SK-N-MC (cell line): Measurements from ENCODE around the gene RBKS.
"Not testable (repeated sequence)": the region's sequence is repeated elsewhere in the genome, so short reads cannot be mapped to it uniquely, and the experiment has no call there.

Experiments used
- DNase-seq: peaks from one replicate; pipeline ENCODE4 v3.0.0-alpha.2; 2011; ENCODE audit warnings: low read depth, low spot score
- H3K27ac ChIP-seq: fragments of 200-600 bp; sonication (generic); 2 replicates; pipeline ENCODE4 v1.5.1; 2016; ENCODE audit warnings: mixed run types
- H3K36me3 ChIP-seq: fragments of 200-600 bp; sonication (generic); 2 replicates; pipeline ENCODE4 v1.6.1; 2017; ENCODE audit warnings: antibody characterized with exemption, low read length, mixed read lengths; ENCODE audit not compliant: insufficient read depth
- H3K4me3 ChIP-seq: fragments of 200-600 bp; sonication (generic); 2 replicates; pipeline ENCODE4 v1.5.1; 2016
- H3K9ac ChIP-seq: fragments of 200-600 bp; sonication (generic); 2 replicates; pipeline ENCODE4 v1.8.0; 2017; ENCODE audit warnings: mixed run types, mixed read lengths; ENCODE audit not compliant: insufficient read length
- H3K9me3 ChIP-seq: fragments of 200-600 bp; sonication (generic); 2 replicates; pipeline ENCODE4 v1.6.1; 2017; ENCODE audit warnings: low read depth, mild to moderate bottlenecking, antibody characterized with exemption, low read length, moderate library complexity, mixed read lengths
- EZH2 ChIP-seq: fragments of 200-600 bp; sonication (generic); IDR thresholded peaks from one replicate; pipeline ENCODE4 v1.6.1; 2017; ENCODE audit warnings: antibody characterized with exemption
- FOXP2 ChIP-seq: optimal IDR thresholded peaks from 2 replicates; pipeline ENCODE3; 2011; ENCODE audit warnings: mild to moderate bottlenecking, moderate library complexity; ENCODE audit not compliant: insufficient read depth; ENCODE audit errors: extremely low read length, control extremely low read depth
- POLR2AphosphoS5 ChIP-seq: IDR thresholded peaks from 2 replicates; pipeline ENCODE4 v1.6.1; 2012; ENCODE audit warnings: mild to moderate bottlenecking, low read depth, low read length, borderline replicate concordance

The RBKS gene

DNA sequence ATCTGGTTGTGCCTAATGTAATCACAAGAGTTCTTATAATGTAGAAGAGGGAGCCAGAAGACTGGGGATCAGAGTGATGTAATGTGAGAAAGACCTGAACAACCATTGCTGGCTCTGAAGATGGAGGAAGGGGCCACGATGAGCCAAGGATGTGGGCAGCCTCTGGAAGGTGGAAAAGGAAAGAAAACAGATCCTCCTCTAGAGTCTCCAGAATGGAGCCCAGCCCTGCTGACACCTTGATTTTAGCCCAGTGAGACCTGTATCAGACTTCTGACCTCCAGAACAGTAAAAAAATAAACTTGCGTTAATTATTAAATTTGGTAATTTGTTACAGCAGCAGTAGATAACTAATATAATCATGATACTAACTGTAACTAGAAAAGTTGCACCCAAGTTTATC lies 3.1 kb downstream of the RBKS start:
- Histone ChIP-seq H3K9ac (no peak overlapping the region), H3K9me3 (no peaks in the 10 kb centered on the region), H3K27ac (no peak overlapping the region), H3K36me3 (no peaks in the 10 kb centered on the region), H3K4me3 (no peak overlapping the region)
- DNase-seq, result no peak
- TF ChIP-seq EZH2 (no peak), FOXP2 (no peak), POLR2AphosphoS5 (no peak)

- Histone ChIP-seq H3K9ac (no peak overlapping the region), H3K36me3 (no peaks in the 10 kb centered on the region), H3K4me3 (no peak overlapping the region), H3K27ac (no peak overlapping the region), H3K9me3 (no peaks in the 10 kb centered on the region)
- no peak for DNase-seq
- TF ChIP-seq FOXP2 (no peak), POLR2AphosphoS5 (no peak), EZH2 (no peak)
Observed at GRCh38 chr2:27886322-27886721, 3.9 kb downstream of the RBKS start.

DNA sequence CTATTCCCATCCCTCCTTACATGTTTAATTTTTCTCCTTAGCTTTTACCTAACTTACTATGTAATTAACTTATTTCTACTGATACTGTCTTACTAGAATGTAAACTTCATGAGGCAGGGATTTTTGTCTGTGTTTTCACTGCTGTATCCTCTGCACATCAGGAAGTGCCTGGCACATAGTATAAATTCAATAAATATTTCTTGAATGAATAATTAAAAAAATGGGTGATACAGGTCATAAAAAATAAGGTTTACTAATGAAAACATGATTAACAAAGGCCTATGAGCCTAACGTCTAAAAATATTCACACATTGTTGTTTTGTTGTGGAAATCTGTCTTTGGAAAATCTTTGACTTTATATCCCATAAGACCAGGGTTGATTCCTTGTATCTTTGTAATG lies 4.5 kb downstream of the RBKS start:
- no peak overlapping the region for H3K9ac ChIP-seq
- no peak overlapping the region for H3K27ac ChIP-seq
- H3K36me3 ChIP-seq, result no peaks in the 10 kb centered on the region
- no peaks in the 10 kb centered on the region for H3K9me3 ChIP-seq
- no peak for DNase-seq
- no peak overlapping the region for H3K4me3 ChIP-seq
- TF ChIP-seq POLR2AphosphoS5, result no peak
- TF ChIP-seq EZH2, result no peak
- no peak for TF ChIP-seq FOXP2

GRCh38 chr2:27885234-27885633 lies 5.0 kb downstream of the RBKS start:
- Histone ChIP-seq H3K4me3 (no peak overlapping the region), H3K27ac (no peak overlapping the region), H3K36me3 (no peaks in the 10 kb centered on the region), H3K9me3 (no peaks in the 10 kb centered on the region), H3K9ac (no peak overlapping the region)
- no peak for DNase-seq
- TF ChIP-seq EZH2 (no peak), POLR2AphosphoS5 (no peak), FOXP2 (no peak)

GRCh38 chr2:27884601-27885000 lies 5.6 kb downstream of the RBKS start:
- no peaks in the 10 kb centered on the region for H3K36me3 ChIP-seq
- no peak overlapping the region for H3K27ac ChIP-seq
- TF ChIP-seq EZH2 (no peak), POLR2AphosphoS5 (no peak), FOXP2 (no peak)
- no peak overlapping the region for H3K9ac ChIP-seq
- H3K9me3 ChIP-seq, result no peaks in the 10 kb centered on the region
- no peak for DNase-seq
- H3K4me3 ChIP-seq, result no peak overlapping the region

GRCh38 chr2:27882584-27882922 lies 7.6 kb downstream of the RBKS start:
- H3K4me3 ChIP-seq, DNase-seq, H3K27ac ChIP-seq, H3K9me3 ChIP-seq, H3K36me3 ChIP-seq, H3K9ac ChIP-seq: not testable (repeated sequence)

GRCh38 chr2:27881815-27882583 lies 8.2 kb downstream of the RBKS start:
- not testable (repeated sequence) for H3K9ac ChIP-seq, H3K9me3 ChIP-seq, H3K4me3 ChIP-seq, H3K27ac ChIP-seq, H3K36me3 ChIP-seq, DNase-seq

- TF ChIP-seq EZH2 (no peak), POLR2AphosphoS5 (no peak), FOXP2 (no peak)
Observed at GRCh38 chr2:27878825-27879224, 11.4 kb downstream of the RBKS start.

DNA sequence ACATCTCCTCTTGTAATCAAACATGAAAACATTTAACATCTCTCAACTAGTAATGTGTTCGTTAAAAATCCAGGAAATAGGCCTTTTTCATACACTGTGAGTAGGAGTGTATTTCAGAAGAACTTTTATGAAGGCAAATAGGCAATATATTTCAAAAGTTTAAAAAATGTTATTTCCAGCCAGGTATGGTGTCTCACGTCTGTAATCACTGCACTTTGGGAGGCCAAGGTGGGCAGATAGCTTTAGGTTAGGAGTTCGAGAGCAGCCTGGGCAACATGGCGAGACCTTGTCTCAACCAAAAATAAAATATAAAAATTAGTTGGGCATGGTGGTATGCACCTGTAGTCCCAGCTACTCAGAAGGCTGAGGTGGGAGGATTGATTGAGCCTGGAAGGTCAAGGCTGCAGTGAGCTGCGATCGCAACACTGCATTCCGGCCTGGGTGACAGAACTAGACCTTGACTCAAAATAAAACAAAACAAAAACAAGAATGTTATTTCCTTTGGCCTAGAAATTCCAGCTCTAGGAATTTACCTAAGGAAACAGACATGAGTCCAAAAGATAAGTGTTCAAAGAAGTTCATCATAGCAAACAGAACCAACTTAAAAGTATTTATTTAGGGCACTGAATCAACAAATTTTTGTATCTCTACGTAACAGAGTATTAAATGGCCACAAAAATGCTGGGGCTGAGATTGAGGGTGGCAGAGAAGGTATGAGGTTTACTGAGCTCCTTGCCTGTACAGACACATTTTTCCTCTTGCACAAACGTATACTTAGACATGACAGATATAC lies 14.9 kb downstream of the RBKS start:
- H3K36me3 ChIP-seq, result no peaks in the 10 kb centered on the region
- no peak overlapping the region for H3K4me3 ChIP-seq
- no peaks in the 10 kb centered on the region for H3K9me3 ChIP-seq
- H3K9ac ChIP-seq, result no peak overlapping the region
- no peak overlapping the region for H3K27ac ChIP-seq
- no peak for DNase-seq
- TF ChIP-seq FOXP2 (no peak), EZH2 (no peak), POLR2AphosphoS5 (no peak)

More at GRCh38 chr2:27878825-27879224, 11.4 kb downstream of the RBKS start:
- no peak for DNase-seq
- Histone ChIP-seq H3K9me3 (no peaks in the 10 kb centered on the region), H3K27ac (no peak overlapping the region), H3K9ac (no peak overlapping the region), H3K36me3 (no peaks in the 10 kb centered on the region), H3K4me3 (no peak overlapping the region)
